HG03354 (cell line): Measurements from ENCODE around the gene TRAPPC2L.
"Not testable (repeated sequence)": the region's sequence is repeated elsewhere in the genome, so short reads cannot be mapped to it uniquely, and the experiment has no call there.

ENCODE experiments used
- ATAC-seq: cut with Tn5 transposase; IDR thresholded peaks from one replicate; pipeline ENCODE4 v1.9.1; 2021; ENCODE audit warnings: mild to moderate bottlenecking; ENCODE audit not compliant: unreplicated experiment, poor library complexity, severe bottlenecking

The TRAPPC2L gene

DNA sequence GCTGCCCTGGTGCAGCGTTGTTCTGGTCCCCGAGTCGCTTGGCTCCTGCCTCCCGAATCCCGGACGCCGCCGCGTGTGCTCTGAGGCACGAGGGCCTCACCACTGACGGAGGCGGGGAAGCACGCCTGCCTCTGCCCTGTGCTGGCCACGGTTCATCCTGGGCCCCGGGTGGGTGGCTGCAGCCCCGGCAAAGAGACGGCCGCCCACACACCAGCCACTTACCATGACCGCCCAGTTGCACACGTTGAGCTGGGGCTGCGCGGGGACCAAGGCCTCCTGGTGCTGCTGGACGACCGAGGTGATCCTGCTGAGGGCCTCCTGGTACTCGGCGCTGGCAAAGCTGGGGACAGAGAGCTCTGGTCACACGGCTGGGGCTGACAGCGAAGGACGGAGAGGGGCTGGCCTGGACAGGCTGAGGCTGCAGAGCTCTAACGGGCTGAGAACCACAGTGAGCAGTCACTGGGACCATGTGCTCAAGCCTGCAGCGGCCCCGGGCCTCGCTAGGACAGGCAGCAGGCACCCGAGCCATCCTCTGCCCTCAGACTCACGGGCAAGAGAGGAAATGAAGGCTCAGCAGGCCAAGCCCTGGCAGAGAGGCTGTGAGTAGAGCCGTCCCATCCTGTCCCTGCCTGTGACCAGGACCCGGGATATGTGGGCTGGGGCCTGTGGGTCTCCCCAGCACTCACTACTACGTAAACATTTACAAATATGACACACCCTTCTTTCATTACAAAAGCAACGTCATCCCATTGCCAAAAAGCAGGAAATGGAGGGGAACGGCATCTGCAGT lies 38.9 kb upstream of the TRAPPC2L start:
- no peak for ATAC-seq

DNA sequence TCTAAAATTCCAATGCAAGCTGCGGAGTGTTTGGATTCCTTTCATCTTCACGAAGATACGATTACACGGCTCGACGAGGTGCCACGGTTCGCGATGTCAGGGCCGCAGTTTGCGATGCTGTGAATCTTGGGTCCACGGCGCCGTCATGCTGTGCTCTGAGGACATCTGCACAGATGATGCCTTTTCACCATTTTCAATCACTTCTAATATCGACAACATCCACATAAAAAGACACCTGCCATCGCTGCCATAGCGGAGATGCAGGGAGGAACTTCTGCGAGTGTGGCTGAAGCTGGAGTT lies 38.4 kb upstream of the TRAPPC2L start:
- ATAC-seq: no peak

DNA sequence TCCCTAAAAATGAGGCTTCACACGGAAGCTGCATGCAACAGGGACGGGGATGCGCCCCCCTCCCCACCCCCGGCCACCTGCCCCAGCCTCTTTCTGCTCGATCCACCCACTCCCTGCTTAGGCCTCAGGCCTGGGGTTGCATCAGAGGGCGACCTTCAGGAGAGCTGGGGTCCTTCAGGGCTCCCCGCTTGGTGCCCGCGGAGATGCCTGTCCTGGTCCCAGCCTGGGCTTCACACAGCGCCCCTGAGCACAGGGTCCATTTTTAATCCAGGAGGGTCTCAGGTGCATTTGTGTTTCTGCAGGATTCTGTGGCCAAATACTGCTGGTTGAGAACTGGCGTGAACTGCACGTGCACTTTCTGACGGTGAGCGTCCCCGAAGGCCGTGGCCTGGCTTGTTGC lies 37.8 kb upstream of the TRAPPC2L start:
- no peak for ATAC-seq

DNA sequence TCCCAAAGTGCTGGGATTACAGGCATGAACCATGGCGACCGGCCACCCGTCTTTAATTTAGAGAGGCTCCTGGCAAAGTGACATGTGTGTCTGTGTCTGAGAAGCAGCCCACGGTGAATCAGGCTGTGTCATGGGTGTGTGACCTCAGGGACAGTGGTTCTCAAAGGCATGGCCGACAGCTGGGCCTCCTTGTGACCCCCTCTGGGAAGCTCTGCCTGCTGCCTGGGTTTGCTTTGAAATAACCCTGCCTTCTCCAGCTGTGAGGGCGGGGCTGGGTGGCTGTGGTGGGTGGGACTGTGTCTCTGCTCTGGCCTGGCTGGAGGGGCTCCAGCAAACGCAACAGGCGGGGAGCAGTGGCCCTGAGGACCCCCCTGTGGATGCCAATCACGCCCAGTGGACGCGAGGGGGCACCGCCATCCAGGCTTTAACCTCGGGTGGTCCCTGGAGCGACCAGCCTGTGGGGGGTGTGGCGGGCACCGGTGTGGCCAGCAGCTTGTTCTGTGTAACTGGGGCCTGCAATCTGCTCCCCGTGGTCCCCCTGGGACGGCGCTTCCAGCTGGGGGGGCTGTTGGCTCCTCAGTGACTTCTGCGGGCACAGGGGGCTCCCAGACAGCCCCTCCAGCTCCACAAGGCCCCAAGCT lies 36.4 kb upstream of the TRAPPC2L start:
- ATAC-seq: no peak

DNA sequence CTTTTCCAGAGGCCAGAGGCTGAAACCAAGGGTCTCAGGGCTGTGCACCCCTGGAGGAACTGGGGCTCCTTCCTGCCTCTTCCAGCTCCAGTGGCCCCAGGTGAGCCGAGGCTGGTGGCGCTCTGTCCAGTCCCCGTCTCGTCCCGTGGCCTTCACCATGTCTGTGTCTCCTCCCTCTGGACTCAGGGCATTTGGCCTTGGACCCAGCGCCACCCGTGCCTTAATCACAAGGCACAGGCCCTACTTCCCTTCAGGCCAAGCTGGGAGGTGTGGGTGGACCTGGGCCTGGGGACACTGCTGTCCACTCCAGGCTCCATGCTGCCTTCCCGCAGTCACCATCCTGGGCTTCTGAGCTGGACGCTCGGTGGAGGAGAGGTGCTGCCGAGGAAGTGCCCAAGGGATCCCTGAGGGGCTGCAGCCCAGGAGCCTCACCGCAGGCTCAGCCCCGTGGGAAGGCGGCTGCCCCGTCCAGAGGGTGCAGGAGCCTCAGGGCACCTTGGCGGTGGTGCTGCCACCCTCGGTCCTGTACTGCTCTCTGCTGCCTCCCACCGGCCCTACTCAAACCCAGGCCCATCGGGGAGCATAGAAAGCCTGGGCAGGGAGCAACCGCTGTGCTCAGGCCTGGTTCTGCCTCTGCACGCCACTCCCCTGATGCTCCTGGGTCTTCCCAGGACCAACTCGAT lies 35.6 kb upstream of the TRAPPC2L start:
- no peak for ATAC-seq

DNA sequence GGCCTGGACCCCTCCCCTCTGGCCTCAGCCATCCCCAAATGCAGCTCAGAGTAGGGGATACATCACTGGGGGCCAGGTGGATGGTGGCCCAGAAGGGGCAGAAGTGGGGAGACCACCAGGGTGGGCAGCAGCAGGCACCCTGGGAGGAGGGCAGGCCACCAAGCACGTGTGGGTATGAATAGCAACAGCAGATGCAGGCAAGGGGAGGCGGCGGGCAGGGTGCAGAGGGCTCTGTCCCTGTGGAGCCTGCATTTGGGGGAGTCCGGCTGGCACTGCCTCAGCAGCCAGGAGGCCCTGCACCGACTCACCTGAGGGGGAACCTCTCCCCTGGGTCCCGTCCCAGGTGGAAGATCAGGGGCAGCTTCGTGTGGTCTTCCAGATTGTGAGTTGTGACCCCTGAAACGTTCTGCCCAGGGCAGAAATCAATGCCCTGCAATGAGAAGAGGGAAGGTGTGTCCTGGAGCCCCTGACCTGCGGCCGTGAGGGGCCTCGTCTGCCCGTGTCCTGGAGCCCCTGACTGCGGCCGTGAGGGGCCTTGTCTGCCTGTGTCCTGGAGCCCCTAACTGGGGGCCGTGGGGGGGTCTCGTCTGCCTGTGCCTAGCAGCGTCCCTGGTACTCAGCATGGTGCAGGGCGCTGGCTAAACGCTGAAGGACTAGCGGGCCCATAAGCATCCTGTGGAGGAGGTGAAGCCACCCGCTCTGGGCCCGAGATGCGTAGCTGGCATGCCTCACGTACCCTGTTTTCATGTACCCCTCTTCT lies 34.5 kb upstream of the TRAPPC2L start:
- ATAC-seq: no peak

DNA sequence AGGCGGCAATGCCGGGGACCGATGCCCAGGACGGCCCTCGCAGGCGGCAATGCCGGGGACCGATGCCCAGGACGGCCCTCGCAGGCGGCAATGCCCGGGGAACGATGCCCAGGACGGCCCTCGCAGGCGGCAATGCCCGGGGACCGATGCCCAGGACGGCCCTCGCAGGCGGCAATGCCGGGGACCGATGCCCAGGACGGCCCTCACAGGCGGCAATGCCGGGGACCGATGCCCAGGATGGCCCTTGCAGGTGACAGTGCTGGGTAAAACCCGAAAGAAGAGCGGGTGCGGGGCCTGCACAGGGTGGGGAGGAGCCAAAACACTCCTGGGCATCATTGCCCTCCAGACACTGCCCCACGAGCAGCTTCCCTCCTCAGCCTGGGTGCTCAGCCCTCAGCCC lies 33.3 kb upstream of the TRAPPC2L start:
- not testable (repeated sequence) for ATAC-seq

DNA sequence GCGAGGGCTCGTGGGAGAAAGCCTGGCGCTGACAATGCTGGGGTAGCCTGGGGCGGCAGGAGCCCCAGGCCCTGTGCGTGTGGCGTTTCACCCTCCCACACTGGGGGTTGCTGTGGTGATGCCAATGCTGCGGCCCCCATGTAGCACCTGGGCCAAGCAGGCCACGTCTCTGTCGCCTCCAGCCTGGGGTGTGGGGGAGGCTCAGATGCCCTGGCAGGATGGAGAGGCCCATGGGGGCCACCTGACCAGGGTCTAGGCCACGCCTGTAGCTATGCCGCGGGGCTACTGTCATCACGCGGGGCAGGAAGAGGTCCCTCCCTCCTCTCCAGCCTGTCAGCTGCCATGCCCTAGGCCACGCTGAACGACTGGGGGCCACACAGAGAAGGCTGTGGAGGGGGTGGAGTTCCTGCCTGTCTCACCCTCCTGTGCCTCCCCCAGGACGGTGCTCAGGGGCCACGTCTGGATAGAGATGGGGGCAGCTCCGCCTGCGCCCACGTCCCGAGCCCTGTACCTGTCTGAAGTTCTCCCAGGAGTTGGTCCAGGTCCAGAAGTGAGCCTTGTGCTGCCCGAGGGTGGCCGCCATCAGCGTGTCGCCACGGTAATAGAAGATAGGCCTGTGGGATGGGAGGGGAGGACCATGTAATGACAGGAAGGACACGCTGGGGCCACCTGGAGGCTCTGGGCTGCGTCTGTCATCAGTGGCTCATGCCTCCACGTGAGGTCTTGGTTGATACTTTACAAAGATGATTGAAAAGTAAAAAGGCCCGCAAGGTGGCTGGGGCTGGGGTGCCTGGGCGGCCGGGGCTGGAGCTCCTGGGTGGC lies 32.5 kb upstream of the TRAPPC2L start:
- no peak for ATAC-seq

DNA sequence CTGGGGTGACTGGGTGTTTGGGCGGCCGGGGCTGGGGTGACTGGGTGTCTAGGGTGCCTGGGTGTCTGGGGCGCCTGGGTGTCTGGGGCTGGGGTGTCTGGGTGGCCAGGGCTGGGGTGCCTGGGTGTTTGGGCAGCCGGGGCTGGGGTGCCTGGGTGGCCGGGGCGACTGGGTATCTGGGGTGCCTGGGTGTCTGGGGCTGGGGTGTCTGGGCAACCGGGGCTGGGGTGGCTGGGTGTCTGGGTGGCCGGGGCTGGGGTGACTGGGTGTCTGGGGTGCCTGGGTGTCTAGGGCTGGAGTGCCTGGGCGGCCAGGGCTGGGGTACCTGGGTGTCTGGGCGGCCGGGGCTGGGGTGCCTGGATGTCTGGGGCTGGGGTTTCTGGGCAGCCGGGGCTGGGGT lies 31.8 kb upstream of the TRAPPC2L start:
- ATAC-seq: no peak

DNA sequence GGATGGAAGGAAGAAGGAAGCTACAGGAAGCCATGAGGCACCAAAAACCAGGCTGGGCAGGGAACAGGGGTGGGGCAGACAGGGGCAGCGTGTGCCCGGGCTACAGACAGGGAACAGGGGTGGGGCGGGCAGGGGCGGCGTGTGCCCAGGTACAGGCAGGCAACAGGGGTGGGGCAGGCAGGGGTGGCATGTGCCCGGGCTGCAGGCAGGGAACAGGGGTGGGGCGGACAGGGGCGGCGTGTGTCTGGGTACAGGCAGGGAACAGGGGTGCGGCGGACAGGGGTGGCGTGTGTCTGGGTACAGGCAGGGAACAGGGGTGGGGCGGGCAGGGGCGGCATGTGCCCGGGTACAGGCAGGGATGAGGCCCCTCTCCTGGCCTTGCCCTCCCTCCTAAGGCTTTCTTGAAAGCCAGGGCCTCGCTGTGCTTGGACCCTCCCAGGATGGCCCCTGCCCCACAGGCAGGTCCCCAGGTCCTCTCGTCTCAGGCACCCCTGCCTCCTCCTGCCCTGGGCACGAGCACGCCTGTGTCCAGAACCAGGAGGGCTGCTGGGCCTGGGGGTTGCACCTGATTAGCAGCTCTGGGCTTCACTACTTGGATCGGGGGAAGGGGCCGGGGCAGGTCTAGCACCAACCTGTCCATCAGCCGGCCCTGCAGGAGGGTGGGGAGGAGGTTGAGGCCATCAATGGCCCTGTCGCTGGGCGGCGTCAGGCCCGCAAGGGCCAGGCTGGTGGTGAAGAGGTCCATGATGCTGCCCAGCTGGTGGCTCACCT lies 30.7 kb upstream of the TRAPPC2L start:
- ATAC-seq: no peak

DNA sequence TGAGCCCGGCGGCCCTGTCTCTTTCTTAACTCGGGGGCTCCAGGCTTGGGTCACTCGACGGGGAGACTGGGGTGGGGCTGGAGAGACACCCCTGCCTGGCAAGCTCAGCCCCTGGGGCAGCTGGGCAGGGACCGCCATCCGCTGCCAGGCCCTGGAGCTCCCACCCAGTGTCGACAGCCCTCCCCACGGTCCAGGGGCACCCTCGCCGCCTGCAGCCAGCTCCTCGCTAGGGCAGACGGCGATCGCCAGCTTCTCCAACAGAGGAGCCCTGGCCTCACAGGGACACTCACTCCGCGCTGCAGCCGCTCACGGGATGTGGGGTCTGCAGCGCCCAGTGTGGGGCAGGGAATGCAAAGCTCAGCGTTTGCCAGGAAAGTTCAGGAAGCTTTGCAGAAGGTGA lies 29.2 kb upstream of the TRAPPC2L start:
- ATAC-seq: no peak

DNA sequence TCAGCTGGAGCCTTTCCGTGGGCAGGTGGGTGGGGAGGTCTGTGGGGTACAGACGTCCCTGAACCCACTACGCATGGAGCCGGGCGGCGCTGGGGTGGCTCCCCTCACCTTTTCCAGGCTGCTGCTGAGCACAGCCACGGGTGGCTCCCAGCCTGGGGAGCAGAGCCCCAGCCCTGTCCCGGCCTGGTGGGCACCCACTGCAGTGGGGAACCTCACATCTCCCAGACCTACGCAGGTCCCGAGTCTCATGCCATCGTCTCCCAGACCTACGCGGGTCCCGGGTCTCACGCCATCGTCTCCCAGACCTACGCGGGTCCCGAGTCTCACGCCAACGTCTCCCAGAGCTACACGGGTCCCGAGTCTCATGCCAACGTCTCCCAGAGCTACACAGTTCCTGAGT lies 28.2 kb upstream of the TRAPPC2L start:
- ATAC-seq: no peak

DNA sequence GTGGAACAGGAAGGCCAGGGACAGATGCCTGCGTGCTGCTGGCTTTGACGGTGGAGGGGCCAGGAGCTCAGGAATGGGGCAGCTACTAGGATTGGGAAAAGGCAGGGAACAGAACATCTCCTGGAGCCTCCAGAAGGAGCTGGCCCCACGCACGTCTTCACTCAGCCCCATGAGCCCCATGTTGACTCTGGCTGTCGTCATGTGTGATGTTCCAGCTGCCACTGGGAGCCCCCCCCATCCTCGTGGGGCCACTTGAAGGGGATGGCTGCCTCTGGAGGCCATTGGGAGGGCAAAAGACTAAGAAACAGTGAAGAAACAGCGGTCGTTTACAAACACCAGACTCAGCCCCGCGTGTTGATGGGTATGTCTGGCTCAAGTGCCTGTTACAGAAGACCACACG lies 26.7 kb upstream of the TRAPPC2L start:
- ATAC-seq: no peak

DNA sequence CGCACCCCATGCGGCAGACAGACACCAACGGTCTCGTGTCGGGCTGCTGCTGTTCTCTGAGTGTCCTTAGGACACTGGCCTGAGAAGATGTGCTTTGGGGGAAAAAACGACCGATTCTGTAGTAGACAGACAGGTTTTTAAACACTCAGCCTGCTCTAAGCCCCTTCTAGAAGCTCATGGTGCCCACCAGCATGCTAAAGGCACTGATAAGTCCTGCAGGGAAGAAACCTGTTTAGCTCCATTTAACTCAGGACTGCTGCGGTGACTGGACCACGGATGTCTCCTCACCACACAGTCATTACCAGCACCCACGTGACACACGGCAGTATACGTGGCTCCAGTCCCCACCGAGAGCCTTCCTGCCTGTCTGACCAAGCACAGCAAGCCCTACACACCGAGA lies 26.1 kb upstream of the TRAPPC2L start:
- no peak for ATAC-seq

DNA sequence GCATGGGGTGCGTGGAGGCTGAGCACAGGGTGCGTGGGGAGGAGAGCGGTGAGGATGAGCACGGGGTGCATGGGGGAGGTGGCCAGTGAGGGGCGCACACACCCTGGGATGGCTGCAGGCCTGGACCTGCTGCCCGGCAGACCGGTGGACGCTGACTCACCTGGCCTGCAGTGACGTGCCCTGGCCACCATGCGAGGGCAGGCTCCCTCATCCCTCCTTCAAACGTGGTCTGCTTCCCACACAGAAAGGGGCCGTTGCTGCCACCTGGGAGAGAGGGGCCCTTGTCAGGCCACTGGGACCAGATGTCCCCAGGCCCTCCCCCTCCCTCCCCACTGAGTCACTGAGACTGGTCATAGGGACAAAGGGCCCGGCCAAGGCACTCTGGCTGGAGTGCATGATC lies 25.1 kb upstream of the TRAPPC2L start:
- ATAC-seq: no peak

DNA sequence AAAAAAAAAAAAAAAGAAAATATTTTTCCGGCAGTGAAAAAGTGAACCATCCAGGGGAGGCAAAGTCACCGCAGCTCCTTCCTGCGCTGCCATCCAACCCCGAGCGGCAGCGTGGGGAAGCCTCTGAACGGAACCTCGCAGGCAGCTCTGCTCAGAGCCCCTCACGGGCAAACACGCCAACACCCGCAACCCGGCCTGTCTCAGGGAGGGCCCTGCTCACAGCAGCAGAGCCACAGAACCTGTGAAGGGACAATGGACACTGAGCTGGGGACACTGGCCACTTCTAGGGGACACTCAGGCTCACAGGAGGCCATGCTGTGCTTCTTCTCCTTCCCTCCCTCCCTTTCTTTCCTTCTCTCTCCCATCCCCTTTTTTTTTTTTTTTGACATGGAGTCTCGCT lies 23.8 kb upstream of the TRAPPC2L start:
- ATAC-seq: no peak

DNA sequence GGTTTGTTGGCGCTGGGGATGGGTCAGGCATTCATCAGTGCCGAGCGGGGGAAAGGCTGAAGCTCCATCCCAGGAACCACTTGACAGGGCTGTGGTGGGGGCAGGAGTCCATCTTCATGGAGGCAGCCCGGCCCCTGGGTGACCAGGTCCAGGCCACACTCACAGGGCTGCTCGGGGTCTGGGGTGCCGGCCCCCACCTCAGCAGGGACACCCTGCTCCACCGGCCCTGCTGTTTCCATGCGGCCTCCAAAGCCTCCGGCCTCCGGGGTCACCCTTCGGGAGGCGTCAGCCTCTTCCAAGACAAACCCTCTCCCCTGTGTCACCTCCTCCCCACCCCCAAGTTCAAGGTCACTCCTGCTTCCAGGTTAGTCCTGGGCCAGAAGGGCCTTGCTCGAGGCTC lies 22.3 kb upstream of the TRAPPC2L start:
- no peak for ATAC-seq

DNA sequence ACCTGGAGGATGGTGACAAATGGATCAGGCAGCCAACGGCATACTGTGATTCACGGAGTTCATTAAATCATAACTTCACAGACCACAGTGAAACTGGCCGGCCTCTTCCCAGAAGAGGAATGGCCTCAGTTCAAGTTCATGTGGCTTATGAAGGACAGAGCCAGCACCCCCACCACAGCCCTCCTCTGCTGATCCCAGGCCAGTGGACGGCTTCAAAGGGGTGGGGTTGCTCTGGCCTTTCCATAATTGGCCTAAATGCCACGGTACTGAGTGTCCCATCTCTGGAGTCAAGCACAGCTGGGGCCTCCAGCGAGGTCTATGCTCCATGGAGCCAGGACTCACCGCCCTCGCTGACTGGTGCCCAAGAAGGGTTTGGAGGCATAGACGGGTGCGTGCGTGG lies 21.5 kb upstream of the TRAPPC2L start:
- no peak for ATAC-seq

DNA sequence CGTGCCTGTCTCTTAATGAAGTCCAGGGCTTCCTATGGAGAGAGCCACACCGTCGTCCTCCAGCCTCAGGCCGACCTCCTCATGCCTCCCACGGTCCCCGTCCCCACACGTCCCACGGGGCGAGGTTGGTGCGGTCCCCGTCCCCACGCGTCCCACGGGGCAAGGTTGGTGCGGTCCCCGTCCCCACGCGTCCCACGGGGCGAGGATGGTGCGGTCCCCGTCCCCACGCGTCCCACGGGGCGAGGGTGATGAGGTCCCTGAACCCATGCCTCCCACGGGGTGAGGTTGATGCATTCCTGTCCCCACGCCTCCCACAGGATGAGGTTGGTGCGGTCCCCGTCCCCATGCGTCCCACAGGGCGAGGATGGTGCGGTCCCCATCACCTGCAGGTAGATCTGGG lies 21.1 kb upstream of the TRAPPC2L start:
- no peak for ATAC-seq
